GM12878 (cell line): ENCODE results near the gene USP36. TPM values are rescaled to one million over a fixed set of nuclear protein-coding genes. Genes with fewer than 3 reads are reported as not detected.

ENCODE experiments used
- BACH1 ChIP-seq: fragments of 450-650 bp; IDR thresholded peaks from 2 replicates; pipeline ENCODE4 v1.6.1; 2017; ENCODE audit warnings: mild to moderate bottlenecking, borderline replicate concordance
- CHD4 ChIP-seq: fragments of 200-600 bp; sonication (generic); IDR thresholded peaks from 2 replicates; pipeline ENCODE4 v1.6.1; 2016; ENCODE audit warnings: mild to moderate bottlenecking
- EP300 ChIP-seq, 2 experiments: fragments of 150-350 bp in 1 of 2; IDR thresholded peaks; 2 replicates each; pipeline ENCODE4 v1.6.1; 2011 to 2012; ENCODE audit warnings: low read depth in 2 of 2, low read length in 2 of 2, borderline replicate concordance in 1 of 2, improper control_type of control experiment in 1 of 2, inconsistent platforms in 1 of 2; ENCODE audit not compliant: control insufficient read depth in 1 of 2
- JUNB ChIP-seq: IDR thresholded peaks from 2 replicates; pipeline ENCODE4 v1.6.1; 2016; ENCODE audit warnings: antibody characterized with exemption, mild to moderate bottlenecking
- KAT2A ChIP-seq: conservative IDR thresholded peaks from 2 replicates; pipeline ENCODE4 v1.6.1; 2011; ENCODE audit warnings: low read depth, low read length; ENCODE audit not compliant: control insufficient read depth
- MEF2B ChIP-seq: fragments of 450-650 bp; IDR thresholded peaks from 2 replicates; pipeline ENCODE4 v1.6.1; 2018; ENCODE audit warnings: mild to moderate bottlenecking, moderate library complexity; ENCODE audit not compliant: partially characterized antibody, poor library complexity, severe bottlenecking
- NFYB ChIP-seq: IDR thresholded peaks from 2 replicates; pipeline ENCODE4 v1.6.1; 2011; ENCODE audit warnings: low read depth, mild to moderate bottlenecking, low read length, improper control_type of control experiment, moderate library complexity; ENCODE audit not compliant: insufficient read depth
- PAX8 ChIP-seq: fragments of 450-650 bp; IDR thresholded peaks from 2 replicates; pipeline ENCODE4 v1.6.1; 2017; ENCODE audit warnings: mild to moderate bottlenecking, moderate library complexity
- RFX5 ChIP-seq: IDR thresholded peaks from 2 replicates; pipeline ENCODE4 v1.6.1; 2011; ENCODE audit warnings: low read depth, low read length, improper control_type of control experiment
- RUNX3 ChIP-seq: IDR thresholded peaks from 2 replicates; pipeline ENCODE4 v1.6.1; 2012; ENCODE audit warnings: low read length, inconsistent platforms
- YY1 ChIP-seq: IDR thresholded peaks from 2 replicates; pipeline ENCODE4 v1.6.1; 2011; ENCODE audit warnings: low read depth, mild to moderate bottlenecking, low read length
- polyA plus RNA-seq, 11 experiments: library from polyadenylated mRNA; depleted of rRNA in 4 of 11; unstranded in 6 of 11; stranded (reverse) in 5 of 11; fragments of >200 nt; fragmentation: Nextera tagmentation in 4 of 11; fragmentation: Illumina TruSeq in 1 of 11; extraction: Ambion mirVana in 4 of 11; extraction: Trizol in 1 of 11; gene quantifications; 1 replicate in 1 of 11; 2 replicates in 10 of 11; pipeline versions ENCODE4 v1.2.1 to v1.2.3, GENCODE V29; 2011 to 2016; ENCODE audit warnings: inconsistent platforms in 2 of 11, missing spikeins in 2 of 11, low read depth in 1 of 11
- total RNA-seq, 4 experiments: library from RNA; depleted of rRNA in 3 of 4; stranded (reverse); fragments of >200 nt in 3 of 4; fragmentation: Illumina TruSeq in 1 of 4; extraction: Trizol in 1 of 4; gene quantifications; 2 replicates each; pipeline versions ENCODE4 v1.2.1 to v1.2.3, GENCODE V29; 2013 to 2021
- TF ChIP-seq, protein P1 (sequence below): IDR thresholded peaks from 2 replicates; pipeline ENCODE4 v1.6.1; 2012; ENCODE audit warnings: mild to moderate bottlenecking, low read depth, low read length
- TF ChIP-seq, protein P2 (sequence below): fragments of 150-350 bp; IDR thresholded peaks from 2 replicates; pipeline ENCODE4 v1.6.1; 2016; ENCODE audit warnings: low read depth, low read length
- TF ChIP-seq, protein P3 (sequence below): fragments of 450-650 bp; conservative IDR thresholded peaks from 2 replicates; pipeline ENCODE4 v1.6.1; 2017; ENCODE audit warnings: mild to moderate bottlenecking, moderate library complexity
- TF ChIP-seq, protein P4 (sequence below): fragments of 450-650 bp; IDR thresholded peaks from 2 replicates; pipeline ENCODE4 v1.6.1; 2018; ENCODE audit warnings: borderline replicate concordance, mild to moderate bottlenecking; ENCODE audit not compliant: partially characterized antibody

USP36 gene
- total and polyA plus RNA-seq, 10 of the 15 experiments (the other 5 are each of a cell fraction or from before 2014, with no cell fraction given), result 7.2 to 65.7 (median 33.6) TPM

DNA sequence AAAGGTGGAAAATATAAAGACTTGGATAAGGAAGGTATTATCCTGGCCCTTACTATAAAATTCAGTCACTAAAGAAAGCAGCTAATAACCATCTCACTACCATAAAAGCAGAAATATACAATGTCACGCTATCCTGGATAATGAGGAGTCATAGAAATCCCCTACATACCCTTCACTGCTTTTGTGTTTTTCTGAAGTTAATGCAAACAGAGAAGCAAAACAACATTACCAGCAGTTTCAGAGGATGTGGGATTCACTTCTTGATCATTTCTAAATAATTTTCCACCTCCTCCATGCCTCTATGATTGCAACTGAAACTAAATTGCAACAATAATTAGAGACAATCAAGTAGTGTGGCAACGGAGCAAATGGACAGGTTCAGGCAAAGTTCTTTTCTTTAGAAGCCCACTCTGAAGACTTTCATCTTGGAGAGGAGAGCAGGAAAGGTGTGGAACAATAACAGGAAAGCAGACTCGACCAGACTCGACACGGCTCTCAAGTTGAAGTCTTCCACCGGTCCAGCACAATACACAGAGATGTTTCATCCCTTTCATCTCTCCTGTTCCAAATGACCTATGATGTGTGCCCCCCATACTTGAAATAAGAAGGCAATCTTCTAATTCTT lies 68.7 kb downstream of the USP36 start (continued):
- TF ChIP-seq, protein P1, sequence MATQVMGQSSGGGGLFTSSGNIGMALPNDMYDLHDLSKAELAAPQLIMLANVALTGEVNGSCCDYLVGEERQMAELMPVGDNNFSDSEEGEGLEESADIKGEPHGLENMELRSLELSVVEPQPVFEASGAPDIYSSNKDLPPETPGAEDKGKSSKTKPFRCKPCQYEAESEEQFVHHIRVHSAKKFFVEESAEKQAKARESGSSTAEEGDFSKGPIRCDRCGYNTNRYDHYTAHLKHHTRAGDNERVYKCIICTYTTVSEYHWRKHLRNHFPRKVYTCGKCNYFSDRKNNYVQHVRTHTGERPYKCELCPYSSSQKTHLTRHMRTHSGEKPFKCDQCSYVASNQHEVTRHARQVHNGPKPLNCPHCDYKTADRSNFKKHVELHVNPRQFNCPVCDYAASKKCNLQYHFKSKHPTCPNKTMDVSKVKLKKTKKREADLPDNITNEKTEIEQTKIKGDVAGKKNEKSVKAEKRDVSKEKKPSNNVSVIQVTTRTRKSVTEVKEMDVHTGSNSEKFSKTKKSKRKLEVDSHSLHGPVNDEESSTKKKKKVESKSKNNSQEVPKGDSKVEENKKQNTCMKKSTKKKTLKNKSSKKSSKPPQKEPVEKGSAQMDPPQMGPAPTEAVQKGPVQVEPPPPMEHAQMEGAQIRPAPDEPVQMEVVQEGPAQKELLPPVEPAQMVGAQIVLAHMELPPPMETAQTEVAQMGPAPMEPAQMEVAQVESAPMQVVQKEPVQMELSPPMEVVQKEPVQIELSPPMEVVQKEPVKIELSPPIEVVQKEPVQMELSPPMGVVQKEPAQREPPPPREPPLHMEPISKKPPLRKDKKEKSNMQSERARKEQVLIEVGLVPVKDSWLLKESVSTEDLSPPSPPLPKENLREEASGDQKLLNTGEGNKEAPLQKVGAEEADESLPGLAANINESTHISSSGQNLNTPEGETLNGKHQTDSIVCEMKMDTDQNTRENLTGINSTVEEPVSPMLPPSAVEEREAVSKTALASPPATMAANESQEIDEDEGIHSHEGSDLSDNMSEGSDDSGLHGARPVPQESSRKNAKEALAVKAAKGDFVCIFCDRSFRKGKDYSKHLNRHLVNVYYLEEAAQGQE, result no peak
- peak; percentile 77; the same call in 1 of the 2 replicates for TF ChIP-seq BACH1
- TF ChIP-seq RUNX3, result peak; percentile 87
- TF ChIP-seq KAT2A, result no peak
- no peak for TF ChIP-seq PAX8
- TF ChIP-seq CHD4, result no peak
- no peak for TF ChIP-seq NFYB
- TF ChIP-seq MEF2B, result no peak
- TF ChIP-seq, protein P2, sequence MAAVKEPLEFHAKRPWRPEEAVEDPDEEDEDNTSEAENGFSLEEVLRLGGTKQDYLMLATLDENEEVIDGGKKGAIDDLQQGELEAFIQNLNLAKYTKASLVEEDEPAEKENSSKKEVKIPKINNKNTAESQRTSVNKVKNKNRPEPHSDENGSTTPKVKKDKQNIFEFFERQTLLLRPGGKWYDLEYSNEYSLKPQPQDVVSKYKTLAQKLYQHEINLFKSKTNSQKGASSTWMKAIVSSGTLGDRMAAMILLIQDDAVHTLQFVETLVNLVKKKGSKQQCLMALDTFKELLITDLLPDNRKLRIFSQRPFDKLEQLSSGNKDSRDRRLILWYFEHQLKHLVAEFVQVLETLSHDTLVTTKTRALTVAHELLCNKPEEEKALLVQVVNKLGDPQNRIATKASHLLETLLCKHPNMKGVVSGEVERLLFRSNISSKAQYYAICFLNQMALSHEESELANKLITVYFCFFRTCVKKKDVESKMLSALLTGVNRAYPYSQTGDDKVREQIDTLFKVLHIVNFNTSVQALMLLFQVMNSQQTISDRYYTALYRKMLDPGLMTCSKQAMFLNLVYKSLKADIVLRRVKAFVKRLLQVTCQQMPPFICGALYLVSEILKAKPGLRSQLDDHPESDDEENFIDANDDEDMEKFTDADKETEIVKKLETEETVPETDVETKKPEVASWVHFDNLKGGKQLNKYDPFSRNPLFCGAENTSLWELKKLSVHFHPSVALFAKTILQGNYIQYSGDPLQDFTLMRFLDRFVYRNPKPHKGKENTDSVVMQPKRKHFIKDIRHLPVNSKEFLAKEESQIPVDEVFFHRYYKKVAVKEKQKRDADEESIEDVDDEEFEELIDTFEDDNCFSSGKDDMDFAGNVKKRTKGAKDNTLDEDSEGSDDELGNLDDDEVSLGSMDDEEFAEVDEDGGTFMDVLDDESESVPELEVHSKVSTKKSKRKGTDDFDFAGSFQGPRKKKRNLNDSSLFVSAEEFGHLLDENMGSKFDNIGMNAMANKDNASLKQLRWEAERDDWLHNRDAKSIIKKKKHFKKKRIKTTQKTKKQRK, result no peak
- TF ChIP-seq, protein P3, sequence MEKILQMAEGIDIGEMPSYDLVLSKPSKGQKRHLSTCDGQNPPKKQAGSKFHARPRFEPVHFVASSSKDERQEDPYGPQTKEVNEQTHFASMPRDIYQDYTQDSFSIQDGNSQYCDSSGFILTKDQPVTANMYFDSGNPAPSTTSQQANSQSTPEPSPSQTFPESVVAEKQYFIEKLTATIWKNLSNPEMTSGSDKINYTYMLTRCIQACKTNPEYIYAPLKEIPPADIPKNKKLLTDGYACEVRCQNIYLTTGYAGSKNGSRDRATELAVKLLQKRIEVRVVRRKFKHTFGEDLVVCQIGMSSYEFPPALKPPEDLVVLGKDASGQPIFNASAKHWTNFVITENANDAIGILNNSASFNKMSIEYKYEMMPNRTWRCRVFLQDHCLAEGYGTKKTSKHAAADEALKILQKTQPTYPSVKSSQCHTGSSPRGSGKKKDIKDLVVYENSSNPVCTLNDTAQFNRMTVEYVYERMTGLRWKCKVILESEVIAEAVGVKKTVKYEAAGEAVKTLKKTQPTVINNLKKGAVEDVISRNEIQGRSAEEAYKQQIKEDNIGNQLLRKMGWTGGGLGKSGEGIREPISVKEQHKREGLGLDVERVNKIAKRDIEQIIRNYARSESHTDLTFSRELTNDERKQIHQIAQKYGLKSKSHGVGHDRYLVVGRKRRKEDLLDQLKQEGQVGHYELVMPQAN, result no peak
- TF ChIP-seq EP300 (IDR thresholded peaks at IDR 0.05; ENCODE audit: borderline replicate concordance in 1 of 2, control insufficient read depth in 1 of 2, low read depth in 2 of 2, low read length in 2 of 2), result peak; percentile 83 to 91
- TF ChIP-seq, protein P4, sequence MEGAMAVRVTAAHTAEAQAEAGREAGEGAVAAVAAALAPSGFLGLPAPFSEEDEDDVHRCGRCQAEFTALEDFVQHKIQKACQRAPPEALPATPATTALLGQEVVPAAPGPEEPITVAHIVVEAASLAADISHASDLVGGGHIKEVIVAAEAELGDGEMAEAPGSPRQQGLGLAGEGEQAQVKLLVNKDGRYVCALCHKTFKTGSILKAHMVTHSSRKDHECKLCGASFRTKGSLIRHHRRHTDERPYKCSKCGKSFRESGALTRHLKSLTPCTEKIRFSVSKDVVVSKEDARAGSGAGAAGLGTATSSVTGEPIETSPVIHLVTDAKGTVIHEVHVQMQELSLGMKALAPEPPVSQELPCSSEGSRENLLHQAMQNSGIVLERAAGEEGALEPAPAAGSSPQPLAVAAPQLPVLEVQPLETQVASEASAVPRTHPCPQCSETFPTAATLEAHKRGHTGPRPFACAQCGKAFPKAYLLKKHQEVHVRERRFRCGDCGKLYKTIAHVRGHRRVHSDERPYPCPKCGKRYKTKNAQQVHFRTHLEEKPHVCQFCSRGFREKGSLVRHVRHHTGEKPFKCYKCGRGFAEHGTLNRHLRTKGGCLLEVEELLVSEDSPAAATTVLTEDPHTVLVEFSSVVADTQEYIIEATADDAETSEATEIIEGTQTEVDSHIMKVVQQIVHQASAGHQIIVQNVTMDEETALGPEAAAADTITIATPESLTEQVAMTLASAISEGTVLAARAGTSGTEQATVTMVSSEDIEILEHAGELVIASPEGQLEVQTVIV, result no peak
- TF ChIP-seq JUNB, result peak; percentile 69
- no peak for TF ChIP-seq YY1
- TF ChIP-seq RFX5, result no peak
